ENCODE results near the gene AMER1.
"Not testable (repeated sequence)": the region's sequence is repeated elsewhere in the genome, so short reads cannot be mapped to it uniquely, and the experiment has no call there.

Gene AMER1

GRCh38 chrX:64205441-64205734, at the start of gene AMER1:
AMER1 (minus strand) TSS chrX:64205708; CDS start chrX:64193286, 12,422 bp downstream.
- H3K27me3 ChIP-seq (replicated peaks): no peaks in the 10 kb centered on the region
- TF ChIP-seq CTCF (IDR thresholded peaks at IDR 0.05; ENCODE audit: low read depth, low read length, missing control alignments): no peak
- peak within 1 kb of the TSS; percentile 62 for H3K4me3 ChIP-seq (ENCODE audit: low read depth, low read length)
- peak within 1 kb of the TSS; percentile 63 for H3K27ac ChIP-seq
- in situ Hi-C loops (cut with HindIII; ENCODE audit: low pct_ligation_motif_present, low sequenced_read_pairs): no loop called here
- no peaks in the 10 kb centered on the region for H3K36me3 ChIP-seq (replicated peaks)
- DNase-seq: no peak

- Histone ChIP-seq H3K27me3 (replicated peaks) (no peaks in the 10 kb centered on the region), H3K4me3 (ENCODE audit: low read depth, low read length) (no peak within 1 kb of the TSS), H3K27ac (no peak within 1 kb of the TSS), H3K36me3 (replicated peaks) (no peaks in the 10 kb centered on the region)
- DNase-seq: no peak
- in situ Hi-C loops (cut with HindIII; ENCODE audit: low pct_ligation_motif_present, low sequenced_read_pairs): no loop called here
- TF ChIP-seq CTCF (IDR thresholded peaks at IDR 0.05; ENCODE audit: low read depth, low read length, missing control alignments): no peak
These were observed 24.8 kb upstream of the AMER1 start, which contains the start of gene ASB12 for GRCh38 chrX:64230123-64230970. ASB12 (minus strand) TSS chrX:64230607; CDS start chrX:64225650, 4,957 bp downstream.

- Histone ChIP-seq H3K4me3 (ENCODE audit: low read depth, low read length) (no peak overlapping the region), H3K27me3 (replicated peaks) (no peaks in the 10 kb centered on the region), H3K36me3 (replicated peaks) (no peaks in the 10 kb centered on the region), H3K27ac (no peak overlapping the region)
- TF ChIP-seq CTCF (IDR thresholded peaks at IDR 0.05; ENCODE audit: low read depth, low read length, missing control alignments): no peak
- in situ Hi-C loops (cut with HindIII; ENCODE audit: low pct_ligation_motif_present, low sequenced_read_pairs): no loop called here
- no peak for DNase-seq
These were observed 23.6 kb upstream of the AMER1 start for GRCh38 chrX:64229154-64229553.

- DNase-seq: no peak
- TF ChIP-seq CTCF (IDR thresholded peaks at IDR 0.05; ENCODE audit: low read depth, low read length, missing control alignments): no peak
- in situ Hi-C loops (cut with HindIII; ENCODE audit: low pct_ligation_motif_present, low sequenced_read_pairs): no loop called here
- no peak overlapping the region for H3K27ac ChIP-seq
- H3K27me3 ChIP-seq (replicated peaks): no peaks in the 10 kb centered on the region
- no peak overlapping the region for H3K4me3 ChIP-seq (ENCODE audit: low read depth, low read length)
- H3K36me3 ChIP-seq (replicated peaks): no peaks in the 10 kb centered on the region
These were observed 12.5 kb upstream of the AMER1 start for GRCh38 chrX:64218023-64218422.

GRCh38 chrX:64213989-64214388, 8.5 kb upstream of the AMER1 start:
- H3K27me3 ChIP-seq (replicated peaks); H3K36me3 ChIP-seq (replicated peaks); H3K4me3 ChIP-seq (ENCODE audit: low read depth, low read length); DNase-seq; H3K27ac ChIP-seq; in situ Hi-C loops (cut with HindIII; ENCODE audit: low pct_ligation_motif_present, low sequenced_read_pairs): not testable (repeated sequence)

- in situ Hi-C loops (cut with HindIII; ENCODE audit: low pct_ligation_motif_present, low sequenced_read_pairs): no loop called here
- peak overlapping the region; percentile 62 for H3K4me3 ChIP-seq (ENCODE audit: low read depth, low read length)
- no peak for TF ChIP-seq CTCF (IDR thresholded peaks at IDR 0.05; ENCODE audit: low read depth, low read length, missing control alignments)
- H3K27ac ChIP-seq: no peak overlapping the region
- H3K36me3 ChIP-seq (replicated peaks): no peaks in the 10 kb centered on the region
- no peaks in the 10 kb centered on the region for H3K27me3 ChIP-seq (replicated peaks)
- no peak for DNase-seq
These were observed 1.2 kb upstream of the AMER1 start for GRCh38 chrX:64206556-64207162.
